ENCODE data around the gene RALGDS.

RALGDS gene

DNA sequence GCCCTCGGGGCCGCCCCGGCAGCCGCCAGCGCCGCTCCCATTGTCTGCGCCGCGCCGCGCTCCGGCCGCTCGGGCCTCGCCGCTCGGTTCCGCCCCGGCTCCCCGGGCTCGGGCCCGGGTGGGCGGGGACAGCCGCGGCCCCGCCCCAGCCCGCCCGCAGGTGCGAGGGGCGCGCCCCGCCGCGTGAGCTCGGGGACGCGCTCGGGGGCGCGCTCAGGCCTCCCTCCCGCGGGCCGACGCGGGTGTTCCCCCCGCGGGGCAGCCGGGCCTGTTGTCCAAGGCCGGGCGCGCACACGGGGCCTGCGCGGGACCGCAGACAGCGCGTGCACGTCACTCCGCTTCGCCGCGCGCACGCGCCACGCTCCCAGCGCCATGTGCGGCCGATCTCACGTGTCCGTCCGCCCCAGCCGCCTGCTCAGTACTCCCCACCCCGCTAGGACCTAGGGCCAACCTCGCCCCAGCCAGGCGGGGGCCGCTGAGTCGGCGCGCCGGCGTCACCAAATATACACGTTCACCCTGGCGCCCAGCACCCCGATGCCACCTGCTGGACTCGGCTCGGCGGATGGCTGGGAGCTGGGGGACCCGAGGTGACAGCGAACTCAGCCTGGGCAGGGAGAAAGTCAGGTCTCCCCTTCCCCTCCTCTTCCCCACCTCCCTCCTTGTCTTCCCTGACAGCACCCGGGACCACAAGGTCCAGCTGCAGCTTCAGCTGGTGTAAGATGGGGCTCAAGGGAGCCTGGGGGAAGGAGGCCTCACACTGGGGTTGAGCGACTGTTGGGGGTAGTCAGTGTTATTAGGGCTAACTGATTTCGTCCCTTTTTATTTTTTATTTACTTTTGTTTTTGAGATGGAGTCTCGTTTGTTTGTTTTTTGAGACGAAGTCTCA is 28.3 kb upstream of the RALGDS start:
- DNase-seq, result peak; percentile 44

GRCh38 chr9:133148199-133149129 is 27.4 kb upstream of the RALGDS start:
- no peak for DNase-seq

DNA sequence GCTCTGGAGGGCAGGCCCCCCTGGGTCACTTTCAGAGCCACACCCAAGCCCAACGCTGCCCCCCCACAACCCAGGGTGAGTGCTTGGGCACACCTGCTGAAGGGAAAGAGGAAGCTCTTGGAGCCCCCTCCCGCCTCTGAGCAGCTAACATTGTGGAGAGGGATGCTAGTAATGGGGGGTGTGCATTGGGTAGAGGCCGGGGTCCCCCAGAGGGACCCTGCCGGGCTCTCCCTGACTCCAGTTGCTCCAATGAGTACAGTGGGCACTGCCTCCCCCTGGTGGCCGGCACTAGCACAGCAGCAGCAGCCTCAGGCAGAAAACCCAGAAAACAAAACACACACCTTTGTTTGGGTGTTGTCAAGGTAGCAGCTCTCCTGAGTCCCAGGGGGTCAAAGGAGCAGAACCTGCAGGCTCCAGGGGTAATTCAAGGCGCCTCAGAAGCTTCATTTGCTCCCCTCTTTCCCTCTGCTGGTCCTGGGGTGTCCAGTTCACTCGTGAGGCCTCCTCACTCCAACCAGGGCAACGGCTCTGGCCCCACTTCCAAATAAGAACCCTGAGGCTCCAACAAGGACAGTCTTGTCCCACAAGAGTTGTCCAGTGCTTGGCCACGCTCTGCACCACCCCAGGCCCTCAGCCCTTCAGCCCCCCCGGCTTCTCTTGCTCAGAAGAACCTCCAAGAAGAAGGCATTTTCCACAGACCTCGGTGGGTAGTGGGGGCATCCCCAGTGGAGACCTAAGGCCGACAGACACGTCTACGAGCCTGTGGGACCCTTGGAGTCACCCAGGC is 26.6 kb upstream of the RALGDS start:
- DNase-seq, result peak; percentile 42

- no peak for DNase-seq
Measured at GRCh38 chr9:133146746-133147411, 25.8 kb upstream of the RALGDS start.

DNA sequence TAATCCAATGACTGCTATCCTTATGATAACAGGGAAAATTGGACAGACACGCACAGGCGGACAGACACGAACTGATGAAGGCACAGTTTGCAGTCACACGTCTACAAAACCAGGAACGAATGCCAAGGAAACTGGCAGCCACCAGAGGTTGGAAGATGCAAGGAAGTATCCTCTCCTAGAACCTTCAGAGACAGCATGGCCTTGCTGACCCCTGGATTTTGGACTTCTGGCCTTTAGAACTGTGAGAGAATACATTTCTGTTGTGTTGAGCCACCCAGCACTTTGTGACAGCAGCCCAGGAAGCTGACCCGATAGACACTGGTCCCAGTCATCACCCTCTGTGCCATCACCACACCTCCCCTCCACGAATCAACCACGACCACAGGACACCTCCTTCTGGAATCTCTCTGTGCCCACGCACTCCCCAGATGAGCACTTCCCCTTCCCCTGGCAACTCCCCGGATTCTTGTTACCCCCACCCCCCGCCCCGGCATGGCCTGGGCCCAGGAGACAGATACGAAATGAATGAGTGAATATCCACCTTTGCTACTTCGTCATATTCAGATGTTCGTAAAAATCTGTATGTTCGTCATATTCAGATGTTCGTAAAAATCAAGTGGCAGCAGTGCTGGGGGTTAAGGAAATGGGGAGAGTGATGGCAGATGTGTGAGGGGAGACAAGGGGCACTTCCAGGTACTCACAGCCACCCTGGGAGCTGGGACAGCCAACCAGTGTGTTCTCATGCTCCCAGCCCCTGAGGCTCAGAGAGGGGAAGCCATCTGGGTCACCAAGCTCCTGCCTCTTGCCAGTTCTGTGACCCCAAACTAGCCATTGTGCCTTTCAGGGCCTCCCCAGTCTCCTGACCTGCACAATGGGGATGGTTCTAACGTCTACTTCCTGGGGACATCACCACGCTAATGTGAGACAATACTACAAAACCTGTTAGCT is 24.1 kb upstream of the RALGDS start:
- no peak for DNase-seq

DNA sequence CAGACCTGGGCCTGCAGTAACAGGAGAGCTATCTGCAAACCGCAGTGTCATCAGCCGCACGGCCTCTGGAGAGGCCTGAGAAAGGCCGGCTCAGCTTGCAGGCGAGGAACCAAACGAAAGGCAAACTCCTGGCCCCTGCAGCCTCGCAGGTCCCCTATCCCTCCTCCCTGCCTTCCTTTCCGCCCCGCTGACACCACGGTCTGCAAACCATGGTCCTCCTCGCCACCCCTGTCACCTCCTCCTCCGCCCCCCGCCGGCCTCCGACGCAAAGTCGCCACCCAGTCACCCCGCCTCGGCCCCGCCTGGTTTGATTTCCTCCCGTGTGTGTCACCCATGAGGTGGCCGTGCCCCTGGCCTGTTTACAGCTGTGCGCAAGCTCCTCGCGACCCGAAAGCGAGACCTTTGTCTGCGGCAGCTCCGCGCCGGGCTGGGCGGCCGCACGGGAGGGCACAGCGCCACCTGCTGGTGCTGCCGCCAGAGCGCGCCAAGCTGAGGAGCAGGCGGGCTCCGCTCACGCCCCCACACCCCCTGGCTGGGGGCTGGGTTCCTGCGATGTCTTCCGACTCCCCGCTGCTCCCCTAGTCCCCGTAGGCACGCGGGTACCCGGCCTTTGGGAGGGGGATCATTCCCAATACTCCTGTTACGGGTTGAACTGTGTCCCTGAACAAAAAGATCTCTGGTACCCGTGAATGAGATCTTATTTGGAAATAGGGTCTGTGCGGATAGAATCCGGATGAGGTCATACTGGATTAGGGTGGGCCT is 23.3 kb upstream of the RALGDS start:
- DNase-seq, result peak; percentile 29

DNA sequence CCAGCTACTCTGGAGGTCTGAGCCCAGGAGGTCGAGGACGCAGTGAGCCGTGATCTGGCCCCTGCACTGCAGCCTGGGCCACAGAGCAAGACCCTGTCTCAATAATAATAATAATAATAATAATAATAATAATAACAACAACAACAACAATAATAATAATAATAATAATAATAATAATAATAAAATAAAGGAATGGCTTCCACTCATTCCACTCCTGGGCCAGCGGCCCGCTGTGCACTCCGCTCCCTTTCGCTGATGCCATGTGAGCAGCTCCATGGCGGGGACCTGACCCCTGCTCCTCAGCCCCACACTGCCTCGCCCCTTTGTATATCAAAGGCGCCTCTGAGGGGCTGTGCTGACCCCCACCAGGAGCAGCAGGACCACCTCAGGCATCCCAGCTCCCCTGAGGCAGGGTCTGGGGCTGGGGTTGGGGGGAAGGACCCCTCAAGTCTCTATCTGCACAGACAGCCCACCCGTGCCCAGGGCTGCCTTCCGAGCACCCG is 22.6 kb upstream of the RALGDS start:
- DNase-seq, result no peak

GRCh38 chr9:133142684-133143622 is 21.9 kb upstream of the RALGDS start:
- no peak for DNase-seq

GRCh38 chr9:133141833-133142595 is 21.0 kb upstream of the RALGDS start:
- DNase-seq, result no peak

GRCh38 chr9:133140606-133141005 is 19.6 kb upstream of the RALGDS start:
- DNase-seq, result no peak

DNA sequence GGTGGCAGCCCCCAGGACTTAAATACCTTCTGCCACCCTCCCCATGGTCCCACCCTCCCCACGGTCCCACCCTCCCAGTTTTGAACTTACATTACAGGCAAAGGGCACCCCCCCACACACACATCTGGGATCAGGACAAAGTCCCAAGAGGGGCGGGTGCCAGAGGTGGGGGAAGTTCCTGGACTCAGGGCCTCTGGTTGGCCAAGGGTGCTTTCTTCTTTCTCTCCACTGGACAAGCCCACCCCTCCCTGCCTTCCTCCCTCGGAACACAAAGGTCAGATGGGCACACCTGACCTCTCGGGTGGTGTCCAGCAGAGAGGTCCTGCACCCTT is 19.1 kb upstream of the RALGDS start:
- DNase-seq, result no peak

DNA sequence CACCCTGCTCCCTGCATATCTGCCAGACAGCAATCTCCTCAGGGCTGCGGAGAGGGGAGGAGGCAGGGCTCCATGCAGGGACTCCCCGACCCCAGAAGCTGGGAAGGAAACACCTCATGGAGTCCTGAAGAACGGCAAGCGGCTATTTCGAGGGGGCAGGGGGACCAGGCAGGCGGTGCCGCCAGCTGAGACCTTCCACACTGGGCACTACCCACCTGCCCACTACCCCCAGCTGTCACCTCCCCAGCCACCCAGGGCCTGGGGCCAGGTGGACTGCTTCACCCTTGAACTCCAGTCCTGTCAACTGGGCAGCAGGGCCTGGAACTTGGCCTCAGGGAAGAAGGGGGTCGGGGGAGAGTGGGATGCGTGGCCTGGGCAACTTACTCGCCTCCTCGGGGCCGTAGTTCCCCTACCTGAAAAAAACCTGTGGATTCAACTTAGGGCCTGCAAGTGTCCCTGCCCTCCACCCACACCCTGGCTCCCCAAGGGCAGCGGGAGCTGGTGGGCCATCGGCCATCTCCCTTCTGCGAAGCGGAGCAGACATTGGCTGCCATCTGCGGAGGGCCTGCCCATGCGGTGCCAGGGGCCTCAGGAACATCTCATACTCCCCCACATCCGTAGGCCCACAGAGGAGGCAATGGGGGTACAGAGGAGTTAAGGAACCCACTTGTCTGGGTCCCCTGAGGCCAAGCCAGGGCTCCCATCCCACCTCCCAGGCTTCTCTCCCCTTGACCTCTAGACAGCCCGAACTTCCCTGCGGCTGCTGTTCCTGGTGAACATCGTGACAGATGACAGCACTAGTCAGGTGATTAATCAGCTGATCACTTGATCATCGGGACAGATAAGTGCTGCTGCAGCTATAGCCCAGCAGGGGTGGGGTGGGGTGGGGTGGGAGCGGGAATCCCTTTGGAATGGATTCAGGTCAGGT is 18.5 kb upstream of the RALGDS start:
- no peak for DNase-seq

GRCh38 chr9:133137451-133138231 is 16.6 kb upstream of the RALGDS start:
- no peak for DNase-seq

DNA sequence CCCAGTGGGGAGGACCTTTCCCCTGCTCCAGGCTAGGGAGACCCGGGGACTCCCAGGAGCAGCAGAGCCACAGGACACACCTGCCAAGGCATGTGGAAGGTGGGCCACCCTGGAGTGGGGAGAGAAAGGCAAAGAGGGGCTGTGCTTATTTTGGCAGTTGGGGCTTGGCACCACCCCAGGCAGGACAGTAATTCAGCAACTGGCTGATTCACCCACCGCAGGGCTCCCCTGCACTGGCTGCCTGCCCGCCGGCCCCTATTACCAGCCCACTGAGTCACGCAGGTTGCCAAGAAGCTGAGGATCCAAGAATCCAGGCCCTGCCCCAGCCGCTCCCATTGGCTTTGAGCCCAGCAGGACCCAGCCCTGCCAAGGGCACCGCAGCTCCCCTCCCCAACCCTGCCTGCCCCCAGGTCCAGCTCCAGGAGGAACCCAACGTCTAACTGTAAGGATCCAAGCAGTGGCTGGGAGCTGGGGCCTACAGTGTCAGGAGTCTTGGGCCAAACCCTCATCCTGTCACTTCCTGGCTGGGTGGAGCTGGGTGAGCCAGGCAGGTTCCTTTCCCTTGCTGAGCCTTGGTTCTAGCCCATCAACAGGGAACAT is 14.2 kb upstream of the RALGDS start:
- DNase-seq, result peak; percentile 24

GRCh38 chr9:133134388-133135145 is 13.5 kb upstream of the RALGDS start:
- DNase-seq, result no peak

Data from NCI-H1694 treated with DMSO at 0.1 percent for 48 hours (cell line).